Measurements from ENCODE around the gene PPP1R36.
"Not testable (repeated sequence)": the region's sequence is repeated elsewhere in the genome, so short reads cannot be mapped to it uniquely, and the experiment has no call there.

PPP1R36 gene

GRCh38 chr14:64516969-64517368 is 32.8 kb upstream of the PPP1R36 start:
- Histone ChIP-seq H3K9me3 (ENCODE audit: insufficient read depth, low read depth, low read length) (no peaks in the 10 kb centered on the region), H3K9me2 (replicated peaks; ENCODE audit: low read depth, low read length) (no peaks in the 10 kb centered on the region), H3K4me3 (ENCODE audit: low read length, poor library complexity, severe bottlenecking) (no peak overlapping the region), H4K20me1 (ENCODE audit: insufficient read depth, low read length, poor library complexity, severe bottlenecking) (peaks cover 80% of the 10 kb centered on the region), H3K27me3 (ENCODE audit: insufficient read depth, low read length, poor library complexity, severe bottlenecking) (no peaks in the 10 kb centered on the region), H3K79me2 (ENCODE audit: insufficient read depth, low read length) (peaks cover 98% of the 10 kb centered on the region), H3F3A (ENCODE audit: low read depth) (no peaks in the 10 kb centered on the region), H3K4me2 (ENCODE audit: low read depth, low read length, poor library complexity, severe bottlenecking) (peak overlapping the region; percentile 46), H3K4me1 (ENCODE audit: insufficient read depth, low read length, poor library complexity, severe bottlenecking) (peaks cover 14% of the 10 kb centered on the region), H3K9ac (ENCODE audit: low read depth, low read length, poor library complexity, severe bottlenecking) (no peak overlapping the region), H2AFZ (ENCODE audit: low read length) (no peak overlapping the region), H3K36me3 (ENCODE audit: insufficient read depth, low read length) (peaks cover 7% of the 10 kb centered on the region; the same call in 1 of the 2 replicates)
- TF ChIP-seq EZH2phosphoT487 (IDR thresholded peaks at IDR 0.05; ENCODE audit: borderline replicate concordance), result no peak
- no peak for TF ChIP-seq CTCF (conservative IDR thresholded peaks at IDR 0.05; ENCODE audit: low read length)

GRCh38 chr14:64517667-64518066 is 32.1 kb upstream of the PPP1R36 start:
- H3K4me3 ChIP-seq (ENCODE audit: low read length, poor library complexity, severe bottlenecking); H3F3A ChIP-seq (ENCODE audit: low read depth); H3K9ac ChIP-seq (ENCODE audit: low read depth, low read length, poor library complexity, severe bottlenecking); H2AFZ ChIP-seq (ENCODE audit: low read length); H3K9me3 ChIP-seq (ENCODE audit: insufficient read depth, low read depth, low read length); H3K27me3 ChIP-seq (ENCODE audit: insufficient read depth, low read length, poor library complexity, severe bottlenecking); H3K9me2 ChIP-seq (replicated peaks; ENCODE audit: low read depth, low read length); H3K4me1 ChIP-seq (ENCODE audit: insufficient read depth, low read length, poor library complexity, severe bottlenecking); H3K4me2 ChIP-seq (ENCODE audit: low read depth, low read length, poor library complexity, severe bottlenecking): not testable (repeated sequence)
- Histone ChIP-seq H4K20me1 (ENCODE audit: insufficient read depth, low read length, poor library complexity, severe bottlenecking) (peaks cover 73% of the 10 kb centered on the region), H3K79me2 (ENCODE audit: insufficient read depth, low read length) (peaks cover 95% of the 10 kb centered on the region), H3K36me3 (ENCODE audit: insufficient read depth, low read length) (peaks cover 14% of the 10 kb centered on the region; the same call in 1 of the 2 replicates)

- H3K9me2 ChIP-seq (replicated peaks; ENCODE audit: low read depth, low read length), result no peaks in the 10 kb centered on the region
- no peak overlapping the region for H2AFZ ChIP-seq (ENCODE audit: low read length)
- no peak overlapping the region for H3K9ac ChIP-seq (ENCODE audit: low read depth, low read length, poor library complexity, severe bottlenecking)
- no peak for TF ChIP-seq CTCF (conservative IDR thresholded peaks at IDR 0.05; ENCODE audit: low read length)
- no peak for TF ChIP-seq EZH2phosphoT487 (IDR thresholded peaks at IDR 0.05; ENCODE audit: borderline replicate concordance)
- peaks cover 92% of the 10 kb centered on the region for H3K79me2 ChIP-seq (ENCODE audit: insufficient read depth, low read length)
- no peaks in the 10 kb centered on the region for H3K9me3 ChIP-seq (ENCODE audit: insufficient read depth, low read depth, low read length)
- H3K4me3 ChIP-seq (ENCODE audit: low read length, poor library complexity, severe bottlenecking), result no peak overlapping the region
- H3F3A ChIP-seq (ENCODE audit: low read depth), result no peaks in the 10 kb centered on the region
- peaks cover 4% of the 10 kb centered on the region for H3K4me1 ChIP-seq (ENCODE audit: insufficient read depth, low read length, poor library complexity, severe bottlenecking)
- H3K27me3 ChIP-seq (ENCODE audit: insufficient read depth, low read length, poor library complexity, severe bottlenecking), result no peaks in the 10 kb centered on the region
- H3K36me3 ChIP-seq (ENCODE audit: insufficient read depth, low read length), result peaks cover 19% of the 10 kb centered on the region; the same call in 1 of the 2 replicates
- H4K20me1 ChIP-seq (ENCODE audit: insufficient read depth, low read length, poor library complexity, severe bottlenecking), result peaks cover 68% of the 10 kb centered on the region
- H3K4me2 ChIP-seq (ENCODE audit: low read depth, low read length, poor library complexity, severe bottlenecking), result no peak overlapping the region
These were observed 31.5 kb upstream of the PPP1R36 start for GRCh38 chr14:64518229-64518628.

GRCh38 chr14:64520699-64521098 is 29.1 kb upstream of the PPP1R36 start:
- peaks cover 36% of the 10 kb centered on the region for H3K36me3 ChIP-seq (ENCODE audit: insufficient read depth, low read length)
- no peak overlapping the region for H3K4me2 ChIP-seq (ENCODE audit: low read depth, low read length, poor library complexity, severe bottlenecking)
- peaks cover 52% of the 10 kb centered on the region for H4K20me1 ChIP-seq (ENCODE audit: insufficient read depth, low read length, poor library complexity, severe bottlenecking)
- H3K4me3 ChIP-seq (ENCODE audit: low read length, poor library complexity, severe bottlenecking), result no peak overlapping the region
- peaks cover 4% of the 10 kb centered on the region for H3K4me1 ChIP-seq (ENCODE audit: insufficient read depth, low read length, poor library complexity, severe bottlenecking)
- TF ChIP-seq EZH2phosphoT487 (IDR thresholded peaks at IDR 0.05; ENCODE audit: borderline replicate concordance) (no peak), CTCF (conservative IDR thresholded peaks at IDR 0.05; ENCODE audit: low read length) (no peak)
- H2AFZ ChIP-seq (ENCODE audit: low read length), result no peak overlapping the region
- no peaks in the 10 kb centered on the region for H3K9me3 ChIP-seq (ENCODE audit: insufficient read depth, low read depth, low read length)
- H3K27me3 ChIP-seq (ENCODE audit: insufficient read depth, low read length, poor library complexity, severe bottlenecking), result no peaks in the 10 kb centered on the region
- H3F3A ChIP-seq (ENCODE audit: low read depth), result no peaks in the 10 kb centered on the region
- no peaks in the 10 kb centered on the region for H3K9me2 ChIP-seq (replicated peaks; ENCODE audit: low read depth, low read length)
- peaks cover 72% of the 10 kb centered on the region for H3K79me2 ChIP-seq (ENCODE audit: insufficient read depth, low read length)
- no peak overlapping the region for H3K9ac ChIP-seq (ENCODE audit: low read depth, low read length, poor library complexity, severe bottlenecking)
